Neural cell (in vitro differentiated cells): ENCODE data around the gene PDE9A. TPM values are rescaled to one million over a fixed set of nuclear protein-coding genes. Genes with fewer than 3 reads are reported as not detected.

Experiments
- H2AFZ ChIP-seq: fragments of 200-600, 300-800 bp; sonication (generic), shearing (Covaris generic); 2 replicates; pipeline ENCODE4 v1.6.0; 2014; ENCODE audit warnings: low read depth, mild to moderate bottlenecking, antibody characterized with exemption, low read length, moderate library complexity
- H3F3A ChIP-seq: fragments of 200-600 bp; shearing (Covaris generic); 2 replicates; pipeline ENCODE4 v1.6.1; 2016; ENCODE audit warnings: mild to moderate bottlenecking, moderate library complexity, mixed read lengths, antibody characterized with exemption, low read length; ENCODE audit not compliant: insufficient read depth, poor library complexity, severe bottlenecking
- H3K27ac ChIP-seq: fragments of 200-600, 300-800 bp; sonication (generic), shearing (Covaris generic); 2 replicates; pipeline ENCODE4 v1.5.1; 2014; ENCODE audit warnings: mild to moderate bottlenecking, low read length, moderate library complexity
- H3K27me3 ChIP-seq: fragments of 300-800, 200-600 bp; sonication (generic), shearing (Covaris generic); 2 replicates; pipeline ENCODE4 v1.6.0; 2014; ENCODE audit warnings: mild to moderate bottlenecking, low read depth, low read length, moderate library complexity; ENCODE audit not compliant: insufficient read depth
- H3K36me3 ChIP-seq: fragments of 300-800, 200-600 bp; sonication (generic), shearing (Covaris generic); 2 replicates; pipeline ENCODE4 v1.5.1; 2014; ENCODE audit warnings: mild to moderate bottlenecking, antibody characterized with exemption, low read length, moderate library complexity; ENCODE audit not compliant: insufficient read depth
- H3K4me2 ChIP-seq: fragments of 300-800, 200-600 bp; sonication (generic), shearing (Covaris generic); 2 replicates; pipeline ENCODE4 v1.6.0; 2014; ENCODE audit warnings: mild to moderate bottlenecking, low read length
- H3K4me3 ChIP-seq: fragments of 300-800, 200-600 bp; sonication (generic), shearing (Covaris generic); 2 replicates; pipeline ENCODE4 v1.5.1; 2014; ENCODE audit warnings: mild to moderate bottlenecking, low read length, moderate library complexity
- H3K79me2 ChIP-seq: fragments of 200-600 bp; shearing (Covaris generic); replicated peaks from 2 replicates; pipeline ENCODE4 v1.6.0; 2014; ENCODE audit warnings: mild to moderate bottlenecking, low read length, moderate library complexity; ENCODE audit not compliant: insufficient read depth
- H3K9ac ChIP-seq: fragments of 300-800, 200-600 bp; sonication (generic), shearing (Covaris generic); 2 replicates; pipeline ENCODE4 v1.6.1; 2016; ENCODE audit warnings: mild to moderate bottlenecking, low read length, mixed read lengths
- H3K9me2 ChIP-seq: fragments of 200-600 bp; shearing (Covaris generic); 2 replicates; pipeline ENCODE4 v1.6.1; 2016; ENCODE audit warnings: mild to moderate bottlenecking, low read length, mixed read lengths; ENCODE audit not compliant: insufficient read depth
- H3K9me3 ChIP-seq: fragments of 200-600, 300-800 bp; sonication (generic), shearing (Covaris generic); 2 replicates; pipeline ENCODE4 v1.6.1; 2016; ENCODE audit warnings: mild to moderate bottlenecking, mixed run types, low read length, moderate library complexity, mixed read lengths
- H4K20me1 ChIP-seq: fragments of 200-600 bp; shearing (Covaris generic); 2 replicates; pipeline ENCODE4 v1.6.1; 2016; ENCODE audit warnings: mild to moderate bottlenecking, mixed run types; ENCODE audit not compliant: insufficient read depth
- CTCF ChIP-seq: fragments of 450-650 bp; IDR thresholded peaks from 2 replicates; pipeline ENCODE4 v1.5.1; 2014; ENCODE audit warnings: antibody characterized with exemption, mild to moderate bottlenecking, moderate library complexity; ENCODE audit not compliant: poor library complexity, severe bottlenecking
- EP300 ChIP-seq: fragments of 450-650 bp; conservative IDR thresholded peaks from 2 replicates; pipeline ENCODE4 v1.6.1; 2014; ENCODE audit warnings: antibody characterized with exemption, mild to moderate bottlenecking, moderate library complexity; ENCODE audit not compliant: poor library complexity, severe bottlenecking
- EZH2 ChIP-seq: fragments of 200-600, 300-800 bp; shearing (Covaris generic), sonication (generic); IDR thresholded peaks from 2 replicates; pipeline ENCODE4 v1.6.1; 2014; ENCODE audit warnings: antibody characterized with exemption, low read length, borderline replicate concordance, mild to moderate bottlenecking; ENCODE audit not compliant: insufficient read depth, poor library complexity, severe bottlenecking
- MXI1 ChIP-seq: fragments of 450-650 bp; conservative IDR thresholded peaks from 2 replicates; pipeline ENCODE4 v1.6.1; 2014; ENCODE audit warnings: antibody characterized with exemption, mild to moderate bottlenecking; ENCODE audit not compliant: poor library complexity, severe bottlenecking
- POLR2AphosphoS5 ChIP-seq: IDR thresholded peaks from 2 replicates; pipeline ENCODE4 v1.6.1; 2012
- RAD21 ChIP-seq: fragments of 450-650 bp; conservative IDR thresholded peaks from 2 replicates; pipeline ENCODE4 v1.6.1; 2014; ENCODE audit warnings: antibody characterized with exemption, mild to moderate bottlenecking, moderate library complexity
- REST ChIP-seq: IDR thresholded peaks from 2 replicates; pipeline ENCODE4 v1.6.1; 2012; ENCODE audit warnings: borderline replicate concordance
- SMC3 ChIP-seq: fragments of 450-650 bp; conservative IDR thresholded peaks from 2 replicates; pipeline ENCODE4 v1.6.1; 2014; ENCODE audit warnings: antibody characterized with exemption, mild to moderate bottlenecking, moderate library complexity; ENCODE audit not compliant: poor library complexity
- TAF1 ChIP-seq: IDR thresholded peaks from 2 replicates; pipeline ENCODE4 v1.6.1; 2012; ENCODE audit warnings: low read depth
- polyA plus RNA-seq: library from polyadenylated mRNA; depleted of rRNA; stranded (reverse); fragments of >200 nt; gene quantifications from 2 replicates; pipeline ENCODE4 v1.2.3, GENCODE V29; 2014

The PDE9A gene
- polyA plus RNA-seq, 1 donor from 2014 or later = 32.2 TPM

GRCh38 chr21:42685036-42685435, 31.6 kb downstream of the PDE9A start:
- no peak overlapping the region for H3K4me2 ChIP-seq
- H3K9ac ChIP-seq = no peak overlapping the region
- H3K4me3 ChIP-seq = no peak overlapping the region
- H2AFZ ChIP-seq = no peak overlapping the region
- no peaks in the 10 kb centered on the region for H3K27me3 ChIP-seq
- H3K36me3 ChIP-seq = no peaks in the 10 kb centered on the region
- H3K9me3 ChIP-seq = no peaks in the 10 kb centered on the region
- no peak overlapping the region for H3K27ac ChIP-seq
- no peaks in the 10 kb centered on the region for H3K9me2 ChIP-seq
- H4K20me1 ChIP-seq = no peaks in the 10 kb centered on the region
- no peaks in the 10 kb centered on the region for H3F3A ChIP-seq
- no peak for TF ChIP-seq SMC3
- no peak for TF ChIP-seq RAD21
- no peak for TF ChIP-seq MXI1
- TF ChIP-seq REST = no peak
- no peak for TF ChIP-seq TAF1
- TF ChIP-seq CTCF = no peak
- TF ChIP-seq EP300 = no peak
- TF ChIP-seq POLR2AphosphoS5 = no peak
- TF ChIP-seq EZH2 = no peak
- H3K79me2 ChIP-seq = no peaks in the 10 kb centered on the region

- no peaks in the 10 kb centered on the region for H4K20me1 ChIP-seq
- H3K9me2 ChIP-seq = no peaks in the 10 kb centered on the region
- H3F3A ChIP-seq = no peaks in the 10 kb centered on the region
- TF ChIP-seq TAF1 (no peak), MXI1 (no peak), EP300 (no peak), POLR2AphosphoS5 (no peak), CTCF (no peak), RAD21 (no peak), REST (no peak), EZH2 (no peak), SMC3 (no peak)
- H3K9ac ChIP-seq = no peak overlapping the region
- H3K79me2 ChIP-seq = no peaks in the 10 kb centered on the region
- no peaks in the 10 kb centered on the region for H3K27me3 ChIP-seq
- peaks cover under 1% of the 10 kb centered on the region for H3K36me3 ChIP-seq
- no peak overlapping the region for H2AFZ ChIP-seq
- H3K4me3 ChIP-seq = no peak overlapping the region
- H3K9me3 ChIP-seq = no peaks in the 10 kb centered on the region
- no peak overlapping the region for H3K27ac ChIP-seq
- H3K4me2 ChIP-seq = no peak overlapping the region
Measured at GRCh38 chr21:42685954-42686500, 32.6 kb downstream of the PDE9A start.
